ENCODE results near the gene F12.

GRCh38 chr5:177372910-177373309, 36.5 kb downstream of the F12 start:
- TF ChIP-seq CTCF (conservative IDR thresholded peaks at IDR 0.05; ENCODE audit: low read length), result no peak
- no peak for TF ChIP-seq EZH2phosphoT487 (IDR thresholded peaks at IDR 0.05; ENCODE audit: borderline replicate concordance, low read depth, low read length)
